NT2/D1 (cell line): ENCODE results near the gene HMG20B.

ENCODE experiments used
- DNase-seq: peaks from one replicate; pipeline ENCODE4 v3.0.0-alpha.2; 2011; ENCODE audit warnings: low read depth, low spot score
- H3K27me3 ChIP-seq: 2 replicates; pipeline ENCODE4 v1.6.0; 2011; ENCODE audit warnings: mild to moderate bottlenecking; ENCODE audit not compliant: insufficient read length, insufficient read depth
- H3K36me3 ChIP-seq: 2 replicates; pipeline ENCODE4 v1.6.1; 2011; ENCODE audit warnings: mild to moderate bottlenecking, low read length, mixed read lengths; ENCODE audit not compliant: insufficient read depth, insufficient read length
- H3K4me1 ChIP-seq: 2 replicates; pipeline ENCODE4 v1.5.1; 2011; ENCODE audit not compliant: insufficient read depth, insufficient read length
- H3K4me3 ChIP-seq: 2 replicates; pipeline ENCODE4 v1.5.1; 2011; ENCODE audit warnings: low read depth; ENCODE audit not compliant: insufficient read length
- H3K9ac ChIP-seq: 2 replicates; pipeline ENCODE4 v1.6.0; 2011; ENCODE audit warnings: low read depth; ENCODE audit not compliant: insufficient read length
- H3K9me3 ChIP-seq: 2 replicates; pipeline ENCODE4 v1.5.1; 2011; ENCODE audit warnings: mild to moderate bottlenecking, low read length; ENCODE audit not compliant: insufficient read depth
- SUZ12 ChIP-seq: IDR thresholded peaks from 2 replicates; pipeline ENCODE4 v1.6.1; 2011; ENCODE audit not compliant: insufficient read length, insufficient read depth; ENCODE audit errors: extremely low read depth
- YY1 ChIP-seq: IDR thresholded peaks from 2 replicates; pipeline ENCODE4 v1.6.1; 2011; ENCODE audit not compliant: insufficient read length, insufficient read depth
- ZNF274 ChIP-seq: IDR thresholded peaks from 2 replicates; pipeline ENCODE4 v1.6.1; 2011; ENCODE audit warnings: mild to moderate bottlenecking, low read depth, low read length

The HMG20B gene

DNA sequence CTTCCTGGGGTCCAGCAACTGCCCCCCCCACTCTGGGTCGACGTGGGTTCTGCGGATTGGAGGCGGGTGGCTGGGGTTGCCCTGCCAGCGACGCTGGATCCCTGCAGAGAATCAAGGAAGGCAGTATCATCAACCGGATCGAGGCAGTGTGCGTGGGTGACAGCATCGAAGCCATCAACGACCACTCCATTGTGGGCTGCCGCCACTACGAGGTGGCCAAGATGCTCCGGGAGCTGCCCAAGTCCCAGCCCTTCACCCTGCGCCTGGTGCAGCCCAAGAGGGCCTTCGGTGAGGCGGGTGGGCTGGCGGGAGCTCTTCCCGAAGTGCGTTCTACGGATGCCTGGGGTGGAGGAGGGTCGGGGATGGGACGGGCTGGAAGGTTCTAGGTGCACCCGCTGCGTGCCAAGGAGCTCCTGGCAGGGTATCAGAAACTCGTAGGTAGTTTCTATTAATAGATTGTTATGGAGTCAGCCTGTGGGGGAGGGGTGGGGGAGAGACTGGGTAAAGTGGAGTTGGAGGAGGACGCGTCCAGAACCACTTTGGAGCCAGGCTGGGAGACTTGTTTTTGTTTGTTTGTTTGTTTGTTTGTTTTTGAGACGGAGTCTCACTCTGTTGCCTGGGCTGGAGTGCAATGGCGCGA lies 14.1 kb downstream of the HMG20B start:
- H3K4me1 ChIP-seq = peaks cover 4% of the 10 kb centered on the region
- no peak overlapping the region for H3K9ac ChIP-seq
- no peaks in the 10 kb centered on the region; the same call in 1 of the 2 replicates for H3K9me3 ChIP-seq
- no peak overlapping the region for H3K4me3 ChIP-seq
- TF ChIP-seq SUZ12 (no peak), ZNF274 (no peak), YY1 (no peak)
- no peaks in the 10 kb centered on the region for H3K36me3 ChIP-seq
- peaks cover 14% of the 10 kb centered on the region for H3K27me3 ChIP-seq
- no peak for DNase-seq

GRCh38 chr19:3589439-3589838 lies 16.7 kb downstream of the HMG20B start:
- no peaks in the 10 kb centered on the region for H3K36me3 ChIP-seq
- H3K9ac ChIP-seq = no peak overlapping the region
- no peak for DNase-seq
- H3K4me3 ChIP-seq = no peak overlapping the region
- peaks cover 16% of the 10 kb centered on the region for H3K27me3 ChIP-seq
- no peaks in the 10 kb centered on the region; the same call in 1 of the 2 replicates for H3K9me3 ChIP-seq
- no peaks in the 10 kb centered on the region for H3K4me1 ChIP-seq
- TF ChIP-seq YY1 = no peak
- TF ChIP-seq SUZ12 = no peak
- no peak for TF ChIP-seq ZNF274

DNA sequence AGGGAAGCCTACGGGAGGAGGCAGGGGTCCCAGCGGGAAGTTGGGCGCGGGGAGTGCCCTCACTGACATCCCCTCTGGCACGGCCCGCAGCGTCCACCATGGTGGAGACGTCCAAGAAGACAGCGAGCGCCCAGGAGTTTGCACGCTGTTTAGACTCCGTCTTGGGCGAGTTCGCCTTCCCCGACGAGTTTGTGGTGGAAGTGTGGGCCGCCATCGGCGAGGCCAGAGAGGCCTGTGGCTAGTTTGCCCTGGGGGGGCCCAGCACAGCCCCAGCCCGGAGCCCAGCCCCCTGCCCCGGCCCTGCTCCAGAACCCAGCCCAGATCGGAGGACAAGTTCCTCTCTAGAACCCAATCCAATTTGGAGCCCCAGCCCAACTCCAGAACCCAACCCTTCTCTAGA lies 17.2 kb downstream of the HMG20B start:
- DNase-seq = no peak
- Histone ChIP-seq H3K4me3 (no peak overlapping the region), H3K4me1 (no peaks in the 10 kb centered on the region), H3K9ac (no peak overlapping the region), H3K27me3 (peaks cover 15% of the 10 kb centered on the region), H3K36me3 (no peaks in the 10 kb centered on the region), H3K9me3 (no peaks in the 10 kb centered on the region; the same call in 1 of the 2 replicates)
- TF ChIP-seq SUZ12 = no peak
- no peak for TF ChIP-seq ZNF274
- TF ChIP-seq YY1 = no peak

- TF ChIP-seq YY1 = no peak
- TF ChIP-seq ZNF274 = no peak
- no peak for TF ChIP-seq SUZ12
- Histone ChIP-seq H3K27me3 (peaks cover 4% of the 10 kb centered on the region), H3K36me3 (no peaks in the 10 kb centered on the region), H3K9me3 (no peaks in the 10 kb centered on the region; the same call in 1 of the 2 replicates), H3K9ac (no peak overlapping the region), H3K4me3 (no peak overlapping the region), H3K4me1 (no peaks in the 10 kb centered on the region)
- no peak for DNase-seq
Measured at GRCh38 chr19:3590991-3591659, 18.4 kb downstream of the HMG20B start.

- DNase-seq = no peak
- Histone ChIP-seq H3K9me3 (no peaks in the 10 kb centered on the region; the same call in 1 of the 2 replicates), H3K27me3 (peaks cover 3% of the 10 kb centered on the region), H3K36me3 (no peaks in the 10 kb centered on the region), H3K4me1 (no peaks in the 10 kb centered on the region), H3K9ac (no peak overlapping the region), H3K4me3 (no peak overlapping the region)
- TF ChIP-seq ZNF274 = no peak
- no peak for TF ChIP-seq SUZ12
- TF ChIP-seq YY1 = no peak
Measured at GRCh38 chr19:3591876-3592613, 19.3 kb downstream of the HMG20B start.

DNA sequence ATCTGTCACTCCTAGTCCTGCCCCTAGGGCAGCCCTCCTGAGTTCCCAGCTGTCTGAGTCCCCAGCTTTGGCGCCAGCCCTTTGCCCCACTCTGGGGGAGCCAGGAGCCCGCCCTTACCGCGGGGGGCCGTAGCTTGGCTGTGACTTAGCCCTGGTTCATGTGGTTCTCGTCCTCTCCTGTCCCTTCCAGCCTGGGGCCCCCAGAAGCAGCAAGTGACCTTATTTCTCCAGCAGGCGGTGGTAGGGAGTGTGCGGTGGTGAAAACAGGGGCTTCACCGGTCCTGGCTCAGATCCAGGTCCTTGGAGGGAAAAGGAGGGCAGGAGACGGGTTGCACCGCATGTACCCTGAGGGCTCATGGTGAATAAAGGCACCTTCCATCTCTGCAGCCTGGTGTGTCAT lies 20.4 kb downstream of the HMG20B start:
- H3K36me3 ChIP-seq = no peaks in the 10 kb centered on the region
- H3K9me3 ChIP-seq = no peaks in the 10 kb centered on the region; the same call in 1 of the 2 replicates
- H3K4me1 ChIP-seq = no peaks in the 10 kb centered on the region
- H3K27me3 ChIP-seq = peaks cover 3% of the 10 kb centered on the region
- H3K9ac ChIP-seq = peak overlapping the region; percentile 42
- no peak overlapping the region for H3K4me3 ChIP-seq
- TF ChIP-seq SUZ12 (no peak), YY1 (no peak), ZNF274 (no peak)
- no peak for DNase-seq
